ENCODE results near the gene PMVK.

PMVK gene

DNA sequence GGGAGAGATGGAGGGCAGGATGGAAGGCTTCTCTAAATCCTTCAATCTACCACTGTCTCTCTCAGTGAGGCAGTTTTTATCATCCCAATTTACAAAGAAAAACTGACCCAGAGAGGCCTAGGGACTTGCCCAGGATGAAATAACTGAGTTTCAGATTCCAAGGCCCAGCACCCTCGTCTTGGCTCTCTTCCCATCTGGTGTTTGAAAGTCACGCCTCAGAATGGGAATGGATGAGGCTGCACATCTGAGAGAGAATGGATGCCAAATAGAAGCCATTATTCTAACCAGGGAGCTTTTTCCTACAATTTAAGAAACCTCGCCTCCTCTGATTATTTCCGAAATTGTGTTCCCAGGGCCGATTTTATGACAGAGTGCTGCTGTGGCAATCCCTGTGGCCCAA is 55.8 kb downstream of the PMVK start:
- H3K4me1 ChIP-seq (ENCODE audit: control insufficient read depth in 2 of 2, insufficient read depth in 1 of 2, low read depth in 1 of 2, low read length in 2 of 2): peaks cover 5 to 19% of the 10 kb centered on the region in 2 donors
- no peak overlapping the region for H4K91ac ChIP-seq (ENCODE audit: low read depth, low read length, poor library complexity)
- H3K4me2 ChIP-seq (ENCODE audit: insufficient read depth, low read length, poor library complexity, severe bottlenecking): no peak overlapping the region
- no peak overlapping the region for H3K14ac ChIP-seq (ENCODE audit: low read length)
- H3K27me3 ChIP-seq (ENCODE audit: control insufficient read depth in 3 of 3, insufficient read depth in 3 of 3, low read depth in 1 of 3, low read length in 3 of 3): peaks cover 0 to 43% (median 0%) of the 10 kb centered on the region in 3 experiments
- no peak overlapping the region for H2AK5ac ChIP-seq (ENCODE audit: low read depth, low read length)
- no peak overlapping the region for H2BK12ac ChIP-seq (ENCODE audit: low read length)
- no peak overlapping the region for H3K23ac ChIP-seq (ENCODE audit: low read depth, low read length, poor library complexity)
- no peak overlapping the region for H2BK15ac ChIP-seq (ENCODE audit: low read length)
- no peak overlapping the region for H3K9ac ChIP-seq (ENCODE audit: low read depth, low read length, poor library complexity)
- no peak overlapping the region for H4K8ac ChIP-seq (ENCODE audit: low read depth, low read length)
- DNase-seq (ENCODE audit: low spot score): no peak
- no peak overlapping the region for H2BK5ac ChIP-seq (ENCODE audit: low read length)
- no peaks in the 10 kb centered on the region for H3K36me3 ChIP-seq (replicated peaks in 1 of 2; ENCODE audit: control insufficient read depth in 2 of 2, insufficient read depth in 2 of 2, low read length in 2 of 2)
- no CpG with 5 or more reads among the region's 5 CpGs for WGBS, 2 donors (ENCODE audit: extremely low coverage in 2 of 2, insufficient read length in 2 of 2, insufficient replicate concordance in 1 of 2)
- no peaks in the 10 kb centered on the region for H3K79me1 ChIP-seq (ENCODE audit: low read depth, low read length)
- H2AFZ ChIP-seq (ENCODE audit: low read length): no peak overlapping the region
- H3K4ac ChIP-seq (ENCODE audit: low read length): no peak overlapping the region
- no peak overlapping the region for H2BK120ac ChIP-seq (ENCODE audit: low read depth, low read length)
- no peaks in the 10 kb centered on the region for H3K9me3 ChIP-seq (replicated peaks in 1 of 2; ENCODE audit: control insufficient read depth in 2 of 2, insufficient read depth in 1 of 2, low read depth in 1 of 2, low read length in 2 of 2)
- no peak overlapping the region for H3K18ac ChIP-seq (ENCODE audit: low read length)
- H3K27ac ChIP-seq (replicated peaks; ENCODE audit: low read length): no peak overlapping the region
- no peak overlapping the region for H3K4me3 ChIP-seq (ENCODE audit: low read length in 2 of 2)

DNA sequence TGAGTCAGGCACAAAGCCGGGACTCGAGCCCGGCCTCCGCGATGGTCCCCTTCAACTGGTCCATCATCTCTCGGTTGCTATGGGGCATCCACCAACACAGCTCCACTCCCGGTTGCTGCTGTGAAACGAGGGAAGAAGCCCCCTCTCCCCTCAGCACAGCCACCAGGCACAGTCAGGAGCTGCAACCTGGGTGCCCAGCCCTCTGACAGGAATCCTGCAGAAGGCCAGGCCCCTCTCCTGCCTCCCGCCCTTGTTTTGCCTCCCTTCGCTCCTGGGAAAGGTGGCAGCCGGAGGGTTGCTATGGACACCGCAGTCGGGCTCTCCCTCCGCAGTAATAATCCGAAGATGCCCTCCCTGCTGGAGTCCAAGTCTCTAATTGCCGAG is 57.5 kb downstream of the PMVK start:
- Histone ChIP-seq H3K4me3 (ENCODE audit: low read length in 2 of 2) (no peak overlapping the region), H3K18ac (ENCODE audit: low read length) (peak overlapping the region; percentile 17), H4K91ac (ENCODE audit: low read depth, low read length, poor library complexity) (no peak overlapping the region), H2BK5ac (ENCODE audit: low read length) (peak overlapping the region; percentile 22), H3K9me3 (replicated peaks in 1 of 2; ENCODE audit: control insufficient read depth in 2 of 2, insufficient read depth in 1 of 2, low read depth in 1 of 2, low read length in 2 of 2) (no peaks in the 10 kb centered on the region), H3K4me1 (ENCODE audit: control insufficient read depth in 2 of 2, insufficient read depth in 1 of 2, low read depth in 1 of 2, low read length in 2 of 2) (peaks cover 5 to 7% of the 10 kb centered on the region in 2 donors), H2BK15ac (ENCODE audit: low read length) (no peak overlapping the region), H3K79me1 (ENCODE audit: low read depth, low read length) (no peaks in the 10 kb centered on the region), H3K27me3 (ENCODE audit: control insufficient read depth in 3 of 3, insufficient read depth in 3 of 3, low read depth in 1 of 3, low read length in 3 of 3) (peaks cover 0 to 54% (median 0%) of the 10 kb centered on the region in 3 experiments), H2BK12ac (ENCODE audit: low read length) (no peak overlapping the region), H4K8ac (ENCODE audit: low read depth, low read length) (no peak overlapping the region), H3K9ac (ENCODE audit: low read depth, low read length, poor library complexity) (no peak overlapping the region), H3K14ac (ENCODE audit: low read length) (no peak overlapping the region), H2AK5ac (ENCODE audit: low read depth, low read length) (peak overlapping the region; percentile 36), H3K4ac (ENCODE audit: low read length) (no peak overlapping the region), H2AFZ (ENCODE audit: low read length) (peak overlapping the region; percentile 86), H3K36me3 (replicated peaks in 1 of 2; ENCODE audit: control insufficient read depth in 2 of 2, insufficient read depth in 2 of 2, low read length in 2 of 2) (no peaks in the 10 kb centered on the region), H3K27ac (replicated peaks; ENCODE audit: low read length) (no peak overlapping the region), H3K23ac (ENCODE audit: low read depth, low read length, poor library complexity) (no peak overlapping the region), H2BK120ac (ENCODE audit: low read depth, low read length) (no peak overlapping the region), H3K4me2 (ENCODE audit: insufficient read depth, low read length, poor library complexity, severe bottlenecking) (no peak overlapping the region)
- WGBS, 2 donors (ENCODE audit: extremely low coverage in 2 of 2, insufficient read length in 2 of 2, insufficient replicate concordance in 1 of 2): no CpG with 5 or more reads among the region's 16 CpGs
- DNase-seq (ENCODE audit: low spot score): no peak

DNA sequence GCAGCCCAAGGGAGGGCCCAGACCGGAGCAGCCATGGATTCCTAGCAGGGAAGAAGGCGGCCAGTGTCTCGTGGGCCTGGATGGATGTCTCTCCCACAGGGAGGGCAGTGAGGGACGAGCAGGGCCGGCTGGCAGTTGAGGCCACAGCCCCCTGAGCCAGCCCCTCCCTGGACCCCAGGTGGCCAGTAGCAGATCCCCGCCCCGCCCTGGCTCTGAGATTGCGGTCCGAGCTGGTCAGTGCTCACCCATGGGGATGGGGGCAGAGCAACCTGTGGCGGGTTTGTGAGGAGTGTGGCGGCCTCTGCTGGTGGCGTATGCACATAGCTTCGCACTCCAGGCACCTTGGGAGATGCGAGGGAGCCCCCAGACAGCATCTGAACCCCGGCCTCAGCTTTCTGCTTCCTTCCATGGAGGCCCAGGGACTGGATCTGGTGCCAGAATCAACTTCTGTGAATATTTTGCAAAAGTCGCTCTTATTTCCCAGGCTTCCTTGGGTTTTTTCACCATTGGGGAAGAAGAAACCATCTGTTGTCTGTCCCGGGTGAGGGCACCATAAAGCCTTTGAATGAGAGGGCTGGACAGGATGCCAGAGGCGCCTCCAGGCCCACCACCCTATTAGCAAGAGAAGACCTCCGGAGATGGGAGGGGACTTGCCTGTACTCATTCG is 58.0 kb downstream of the PMVK start:
- peak; percentile 81 for DNase-seq (ENCODE audit: low spot score)

DNA sequence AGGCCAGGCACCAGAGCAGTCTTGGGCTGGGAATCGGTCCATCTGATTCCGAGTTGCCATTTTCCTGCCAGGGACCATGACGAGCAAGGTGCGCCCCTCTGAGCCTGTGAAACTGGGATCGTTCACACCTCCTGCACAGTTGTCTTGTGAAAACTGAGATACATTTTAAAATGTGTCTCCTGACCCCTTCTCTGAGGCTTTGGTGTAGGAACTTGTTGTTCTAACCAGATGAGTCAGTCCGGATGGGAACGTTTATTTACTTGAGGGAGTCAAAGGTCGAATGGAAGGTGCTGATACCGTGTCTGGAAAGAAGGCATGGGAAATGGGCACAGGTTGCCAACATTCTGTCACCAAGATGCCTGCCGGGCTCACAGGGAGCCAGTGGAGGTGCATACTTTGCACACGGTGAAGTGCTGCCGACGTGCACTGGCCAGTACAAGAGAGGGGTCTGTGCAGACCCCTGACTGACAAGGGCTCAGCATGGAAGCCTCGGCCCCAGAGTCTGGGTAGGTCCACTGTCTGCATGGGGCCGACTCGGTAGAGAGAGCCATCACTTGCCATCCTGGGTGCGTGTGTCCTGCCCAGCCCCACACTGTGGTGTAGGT is 59.0 kb downstream of the PMVK start:
- peaks cover 0 to 69% (median 0%) of the 10 kb centered on the region in 3 experiments for H3K27me3 ChIP-seq (ENCODE audit: control insufficient read depth in 3 of 3, insufficient read depth in 3 of 3, low read depth in 1 of 3, low read length in 3 of 3)
- peaks cover 5 to 6% of the 10 kb centered on the region in 2 donors for H3K4me1 ChIP-seq (ENCODE audit: control insufficient read depth in 2 of 2, insufficient read depth in 1 of 2, low read depth in 1 of 2, low read length in 2 of 2)
- no peak overlapping the region for H2BK120ac ChIP-seq (ENCODE audit: low read depth, low read length)
- H3K4ac ChIP-seq (ENCODE audit: low read length): no peak overlapping the region
- H4K91ac ChIP-seq (ENCODE audit: low read depth, low read length, poor library complexity): no peak overlapping the region
- WGBS, 2 donors (ENCODE audit: extremely low coverage in 2 of 2, insufficient read length in 2 of 2, insufficient replicate concordance in 1 of 2): no CpG with 5 or more reads among the region's 17 CpGs
- no peak overlapping the region for H3K14ac ChIP-seq (ENCODE audit: low read length)
- H3K9ac ChIP-seq (ENCODE audit: low read depth, low read length, poor library complexity): no peak overlapping the region
- no peak for DNase-seq (ENCODE audit: low spot score)
- H3K4me3 ChIP-seq (ENCODE audit: low read length in 2 of 2): no peak overlapping the region
- H3K79me1 ChIP-seq (ENCODE audit: low read depth, low read length): no peaks in the 10 kb centered on the region
- no peak overlapping the region for H3K18ac ChIP-seq (ENCODE audit: low read length)
- H2AK5ac ChIP-seq (ENCODE audit: low read depth, low read length): peak overlapping the region; percentile 1
- H3K27ac ChIP-seq (replicated peaks; ENCODE audit: low read length): no peak overlapping the region
- H3K4me2 ChIP-seq (ENCODE audit: insufficient read depth, low read length, poor library complexity, severe bottlenecking): no peak overlapping the region
- H2BK5ac ChIP-seq (ENCODE audit: low read length): no peak overlapping the region
- H4K8ac ChIP-seq (ENCODE audit: low read depth, low read length): no peak overlapping the region
- H3K36me3 ChIP-seq (replicated peaks in 1 of 2; ENCODE audit: control insufficient read depth in 2 of 2, insufficient read depth in 2 of 2, low read length in 2 of 2): no peaks in the 10 kb centered on the region
- no peak overlapping the region for H2AFZ ChIP-seq (ENCODE audit: low read length)
- H3K9me3 ChIP-seq (replicated peaks in 1 of 2; ENCODE audit: control insufficient read depth in 2 of 2, insufficient read depth in 1 of 2, low read depth in 1 of 2, low read length in 2 of 2): no peaks in the 10 kb centered on the region
- H2BK15ac ChIP-seq (ENCODE audit: low read length): peak overlapping the region; percentile 76
- no peak overlapping the region for H3K23ac ChIP-seq (ENCODE audit: low read depth, low read length, poor library complexity)
- H2BK12ac ChIP-seq (ENCODE audit: low read length): no peak overlapping the region

More for the DNA sequence above, 58.0 kb downstream of the PMVK start:
- H3K9ac ChIP-seq (ENCODE audit: low read depth, low read length, poor library complexity): no peak overlapping the region
- peaks cover 5 to 6% of the 10 kb centered on the region in 2 donors for H3K4me1 ChIP-seq (ENCODE audit: control insufficient read depth in 2 of 2, insufficient read depth in 1 of 2, low read depth in 1 of 2, low read length in 2 of 2)
- no peak overlapping the region for H3K27ac ChIP-seq (replicated peaks; ENCODE audit: low read length)
- H2AK5ac ChIP-seq (ENCODE audit: low read depth, low read length): peak overlapping the region; percentile 36
- H2BK12ac ChIP-seq (ENCODE audit: low read length): no peak overlapping the region
- H3K4ac ChIP-seq (ENCODE audit: low read length): no peak overlapping the region
- H3K23ac ChIP-seq (ENCODE audit: low read depth, low read length, poor library complexity): peak overlapping the region; percentile 17
- H3K18ac ChIP-seq (ENCODE audit: low read length): peak overlapping the region; percentile 53
- no peak overlapping the region for H3K4me3 ChIP-seq (ENCODE audit: low read length in 2 of 2)
- H2BK5ac ChIP-seq (ENCODE audit: low read length): peak overlapping the region; percentile 22
- WGBS, 2 donors (ENCODE audit: extremely low coverage in 2 of 2, insufficient read length in 2 of 2, insufficient replicate concordance in 1 of 2): no CpG with 5 or more reads among the region's 20 CpGs
- H3K9me3 ChIP-seq (replicated peaks in 1 of 2; ENCODE audit: control insufficient read depth in 2 of 2, insufficient read depth in 1 of 2, low read depth in 1 of 2, low read length in 2 of 2): no peaks in the 10 kb centered on the region
- H4K91ac ChIP-seq (ENCODE audit: low read depth, low read length, poor library complexity): no peak overlapping the region
- H3K14ac ChIP-seq (ENCODE audit: low read length): no peak overlapping the region
- H4K8ac ChIP-seq (ENCODE audit: low read depth, low read length): no peak overlapping the region
- H3K36me3 ChIP-seq (replicated peaks in 1 of 2; ENCODE audit: control insufficient read depth in 2 of 2, insufficient read depth in 2 of 2, low read length in 2 of 2): no peaks in the 10 kb centered on the region
- no peaks in the 10 kb centered on the region for H3K79me1 ChIP-seq (ENCODE audit: low read depth, low read length)
- H2AFZ ChIP-seq (ENCODE audit: low read length): peak overlapping the region; percentile 86
- H2BK120ac ChIP-seq (ENCODE audit: low read depth, low read length): no peak overlapping the region
- H3K4me2 ChIP-seq (ENCODE audit: insufficient read depth, low read length, poor library complexity, severe bottlenecking): no peak overlapping the region
- H2BK15ac ChIP-seq (ENCODE audit: low read length): no peak overlapping the region
- H3K27me3 ChIP-seq (ENCODE audit: control insufficient read depth in 3 of 3, insufficient read depth in 3 of 3, low read depth in 1 of 3, low read length in 3 of 3): peaks cover 0 to 59% (median 0%) of the 10 kb centered on the region in 3 experiments

All from neuronal stem cell (in vitro differentiated cells).